ENCODE measurements around the gene RBM26.

GRCh38 chr13:79379274-79379673 lies 26.8 kb downstream of the RBM26 start:
- no peak for TF ChIP-seq CTCF (IDR thresholded peaks at IDR 0.05)
- TF ChIP-seq POLR2A (IDR thresholded peaks at IDR 0.05), result no peak
- no peak for TF ChIP-seq POLR2AphosphoS5 (IDR thresholded peaks at IDR 0.05)
